HPDE6-E6E7 (cell line): Measurements from ENCODE around the gene SPATA12.
"Not testable (repeated sequence)": the region's sequence is repeated elsewhere in the genome, so short reads cannot be mapped to it uniquely, and the experiment has no call there.

ENCODE experiments used
- DNase-seq: peaks from one replicate; pipeline ENCODE4 v3.0.0; 2011; ENCODE audit warnings: missing footprints; ENCODE audit errors: extremely low spot score

SPATA12 gene

DNA sequence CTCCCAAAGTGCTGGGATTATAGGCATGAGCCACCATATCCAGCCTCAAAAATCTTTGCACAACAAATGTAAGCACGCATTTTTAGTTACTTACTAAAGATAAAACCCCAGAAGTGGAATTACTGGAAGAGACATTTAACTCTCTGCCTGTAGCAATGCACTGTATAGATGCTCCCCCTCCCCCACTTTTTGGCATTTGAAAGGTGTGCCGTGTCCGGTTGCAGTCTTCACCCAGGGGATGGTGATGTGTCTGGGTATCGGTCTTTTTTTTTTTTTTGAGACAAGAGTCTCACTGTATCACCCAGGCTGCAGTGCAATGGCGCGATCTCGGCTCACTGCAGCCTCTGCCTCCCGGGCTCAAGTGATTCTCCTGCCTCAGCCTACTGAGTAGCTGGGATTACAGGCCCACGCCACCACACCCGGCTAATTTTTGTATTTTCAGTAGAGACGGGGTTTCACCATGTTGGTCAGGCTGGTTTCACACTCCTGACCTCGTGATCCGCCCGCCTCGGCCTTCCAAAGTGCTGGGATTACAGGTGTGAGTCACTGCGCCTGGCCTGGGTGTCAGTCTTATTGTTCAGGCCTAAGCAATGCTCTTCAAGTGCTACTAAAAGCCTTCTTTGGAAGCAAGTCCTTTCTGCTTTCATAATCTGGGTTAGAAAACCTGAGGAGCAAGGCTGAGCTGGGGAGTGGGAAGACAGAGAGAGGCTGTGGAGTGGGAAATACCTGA lies 23.0 kb downstream of the SPATA12 start:
- DNase-seq, result not testable (repeated sequence)

DNA sequence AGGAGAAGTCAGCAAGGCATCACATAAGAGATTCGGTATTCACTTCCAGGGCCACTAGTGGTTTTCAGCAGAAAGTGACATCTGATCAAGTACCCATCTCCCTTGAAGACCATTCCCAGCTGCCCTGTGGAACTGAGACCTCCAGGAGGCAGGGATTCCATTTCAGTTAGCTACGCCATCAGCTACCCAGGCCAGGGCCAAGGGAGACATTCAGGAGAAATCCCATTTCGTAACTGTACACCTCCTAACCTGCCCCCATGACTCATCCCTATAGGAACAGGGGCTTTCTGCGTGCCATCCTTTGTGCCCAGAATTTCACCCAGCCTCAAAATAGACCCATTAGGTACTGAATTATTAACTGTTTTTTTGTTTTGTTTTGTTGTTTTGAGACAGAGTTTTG lies 24.7 kb downstream of the SPATA12 start:
- DNase-seq, result no peak

DNA sequence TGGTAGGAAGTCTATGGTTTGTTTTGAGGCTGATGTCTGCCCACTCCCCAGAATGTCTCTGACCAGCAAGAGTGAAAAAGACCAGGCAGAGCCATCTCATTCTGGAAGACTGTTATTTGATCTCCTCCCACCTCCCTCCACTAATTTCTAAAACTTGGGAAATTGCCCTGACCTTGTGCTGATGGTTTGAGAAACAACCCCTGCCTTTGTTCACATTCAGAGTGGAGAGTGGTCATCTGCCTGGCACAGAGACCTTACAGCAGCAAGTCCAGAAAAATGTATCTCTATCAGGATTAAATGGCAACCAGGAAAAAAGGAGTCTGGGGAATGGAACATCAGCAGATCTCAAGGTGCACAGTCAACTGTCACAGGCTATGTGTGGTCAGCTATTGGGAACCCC lies 25.7 kb downstream of the SPATA12 start:
- DNase-seq, result no peak

GRCh38 chr3:57087361-57088092 lies 27.1 kb downstream of the SPATA12 start:
- no peak for DNase-seq

DNA sequence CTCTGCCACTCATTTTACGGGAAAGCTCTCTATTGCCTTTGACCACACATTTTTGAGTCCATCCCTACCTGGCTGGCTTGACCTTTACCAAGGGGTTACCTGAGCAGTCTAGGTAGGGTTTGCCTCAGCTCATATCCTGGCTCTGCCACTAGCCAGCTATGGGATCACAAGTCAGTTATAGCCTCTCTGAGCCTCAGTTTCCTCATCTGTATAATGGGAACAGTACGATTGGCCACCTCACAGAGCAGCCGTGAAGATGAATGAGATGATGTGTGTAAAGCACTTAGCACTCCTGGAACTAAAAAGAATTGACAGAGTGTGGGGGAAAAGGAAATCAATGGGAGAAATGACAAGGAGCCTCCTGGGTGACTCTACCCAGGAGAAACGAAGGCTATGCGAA lies 28.0 kb downstream of the SPATA12 start:
- DNase-seq, result no peak

DNA sequence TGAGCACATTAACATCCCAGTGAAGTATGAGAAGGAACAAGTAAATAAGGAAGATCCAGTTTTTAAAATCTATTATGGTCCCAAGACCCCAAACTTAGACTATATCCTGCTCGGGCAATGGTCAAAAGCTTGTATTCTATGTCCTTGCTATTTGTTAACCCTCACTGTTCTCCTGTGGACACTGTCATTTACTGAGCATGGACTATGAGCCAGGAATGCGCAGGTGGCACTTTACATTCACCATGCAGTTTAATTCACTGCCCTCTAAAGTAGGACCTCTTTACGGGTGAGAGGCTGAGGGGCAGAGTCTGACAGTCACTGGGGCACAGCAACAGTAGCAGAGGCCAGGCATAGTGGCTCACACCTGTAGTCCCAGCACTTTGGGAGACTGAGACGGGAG lies 28.6 kb downstream of the SPATA12 start:
- DNase-seq, result no peak

GRCh38 chr3:57091521-57092273 lies 31.2 kb downstream of the SPATA12 start:
- no peak for DNase-seq

GRCh38 chr3:57093489-57093888 lies 33.0 kb downstream of the SPATA12 start:
- no peak for DNase-seq

GRCh38 chr3:57093971-57094535 lies 33.6 kb downstream of the SPATA12 start:
- DNase-seq, result no peak

GRCh38 chr3:57094575-57094974 lies 34.1 kb downstream of the SPATA12 start:
- DNase-seq, result no peak

DNA sequence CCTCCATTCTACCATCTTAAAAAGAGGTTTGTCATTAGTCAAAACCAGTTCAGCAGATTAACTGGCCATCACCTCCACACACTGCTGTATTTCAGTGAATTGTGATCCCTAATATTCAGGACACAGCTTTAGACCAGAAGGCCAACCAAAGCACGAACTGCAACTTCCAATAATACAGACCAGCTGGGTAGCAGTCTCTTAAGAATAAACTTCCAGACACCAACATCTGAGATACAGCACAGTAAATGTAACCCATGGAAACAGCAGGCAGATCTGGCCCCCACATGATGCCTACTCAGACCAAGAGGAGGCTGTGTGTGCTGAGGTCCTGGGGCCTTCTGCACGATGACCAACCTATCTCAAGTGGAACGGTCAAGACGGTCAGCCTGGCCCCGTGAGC lies 34.9 kb downstream of the SPATA12 start:
- DNase-seq, result no peak

GRCh38 chr3:57097536-57097935 lies 37.1 kb downstream of the SPATA12 start:
- no peak for DNase-seq

GRCh38 chr3:57098418-57099310 lies 38.2 kb downstream of the SPATA12 start:
- DNase-seq, result no peak

DNA sequence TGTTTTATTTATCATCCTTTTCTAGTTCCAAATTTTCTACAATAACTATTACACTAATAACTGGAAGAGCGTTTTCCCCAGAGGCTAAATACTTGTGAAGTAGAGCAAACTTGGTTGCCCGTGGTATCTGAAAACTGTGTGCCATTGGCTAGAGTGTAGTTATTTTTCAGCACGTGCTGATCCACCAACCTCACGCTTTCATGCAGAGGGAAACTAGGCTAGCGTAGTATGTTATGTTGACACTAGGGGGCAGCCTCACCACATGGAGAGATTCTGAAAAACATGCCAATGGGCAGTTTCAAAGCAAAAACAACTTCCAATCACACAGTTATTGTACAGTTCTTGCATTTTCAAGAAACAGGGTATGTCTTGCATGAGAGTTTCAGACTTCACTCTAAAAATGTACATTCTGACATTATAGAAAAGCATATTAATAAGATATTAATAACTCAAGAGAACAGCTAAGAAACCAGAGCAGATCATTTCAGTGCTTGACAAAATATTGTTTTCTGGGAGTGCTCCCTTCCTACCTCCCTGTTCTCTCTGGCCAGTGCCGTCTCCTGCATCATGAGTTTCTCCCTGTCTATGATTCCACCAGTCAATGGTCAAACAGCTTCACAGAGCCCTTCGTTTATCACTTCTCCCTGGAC lies 39.7 kb downstream of the SPATA12 start:
- DNase-seq, result no peak

GRCh38 chr3:57105585-57105984 lies 45.1 kb downstream of the SPATA12 start:
- DNase-seq, result no peak

- no peak for DNase-seq
These were observed 48.2 kb downstream of the SPATA12 start for GRCh38 chr3:57108684-57109083.

DNA sequence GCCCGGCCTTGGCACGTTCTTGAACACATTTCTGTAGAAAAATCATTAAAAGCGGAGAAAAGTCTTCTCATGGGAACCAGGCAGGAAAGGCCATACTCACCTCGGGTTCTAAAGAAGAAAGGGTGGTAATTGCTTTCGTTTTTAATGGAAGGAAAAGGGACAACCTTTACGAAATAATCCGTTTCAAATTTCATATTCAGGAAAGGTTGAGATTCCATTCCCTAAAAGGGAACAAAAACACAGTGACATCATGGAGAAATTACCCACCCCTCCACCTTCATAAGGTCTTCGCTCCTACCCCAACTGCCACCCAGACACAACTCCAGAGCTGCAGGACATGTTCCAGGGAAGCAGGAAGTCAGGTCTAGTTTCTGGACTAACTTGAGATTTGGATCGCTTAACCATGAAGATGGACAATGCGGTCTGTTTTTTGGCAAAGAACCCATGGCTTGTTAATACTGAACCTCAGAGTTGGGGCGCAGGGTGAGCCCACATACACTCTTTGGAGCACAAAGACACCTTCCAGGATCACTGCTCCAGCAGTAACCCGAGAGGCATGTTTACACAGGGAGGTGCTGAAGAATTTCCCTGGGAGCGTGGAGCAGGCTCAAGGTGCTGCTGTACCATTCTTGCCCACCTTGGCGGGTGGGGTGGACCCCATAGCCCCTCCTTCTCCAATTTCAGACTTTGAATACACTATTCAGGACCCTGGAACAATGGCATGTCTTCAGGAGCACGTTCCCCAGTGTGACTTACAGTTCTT lies 49.2 kb downstream of the SPATA12 start:
- DNase-seq, result no peak

DNA sequence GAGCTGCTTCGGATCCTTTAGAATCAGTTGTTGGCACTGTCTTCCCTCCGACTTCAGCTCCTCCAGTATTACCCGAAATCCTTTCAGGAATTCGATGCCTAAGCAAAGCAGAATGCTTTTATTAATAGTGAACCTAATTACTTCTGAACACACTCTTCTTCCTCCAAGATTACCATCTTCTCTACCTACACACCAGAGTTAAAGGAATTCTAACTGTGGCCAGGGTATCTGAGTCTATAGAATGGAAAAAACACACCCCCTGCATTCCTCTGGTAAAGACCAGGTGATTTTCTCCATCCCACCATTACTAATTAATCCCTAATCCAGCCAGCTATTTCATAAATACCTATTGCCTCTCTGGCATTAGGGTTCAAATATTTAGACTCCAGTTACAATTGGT lies 49.8 kb downstream of the SPATA12 start:
- DNase-seq, result no peak

GRCh38 chr3:57110798-57111197 lies 50.3 kb downstream of the SPATA12 start:
- no peak for DNase-seq

DNA sequence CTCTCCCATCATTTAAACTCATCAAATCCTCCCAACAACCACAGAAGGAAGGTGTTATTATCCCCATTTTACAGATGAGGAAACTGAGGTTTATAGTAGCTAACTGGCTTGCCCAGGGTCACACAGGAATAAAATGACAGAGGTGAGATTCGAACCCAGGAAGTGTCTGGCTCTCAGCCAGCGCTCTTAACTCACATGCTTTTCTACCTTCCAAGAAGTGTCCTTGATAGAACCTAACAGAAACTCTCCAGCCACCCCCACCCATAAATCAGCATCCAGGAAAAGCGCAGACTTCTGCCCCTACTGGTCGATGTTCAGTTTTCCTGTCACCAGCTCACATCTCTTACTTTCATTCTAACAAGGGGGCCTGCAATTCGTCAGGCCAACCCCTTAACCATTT lies 51.7 kb downstream of the SPATA12 start:
- DNase-seq, result no peak
